Measurements from ENCODE around the gene HSPBAP1.

Gene HSPBAP1

GRCh38 chr3:122793568-122794416, at the start of gene HSPBAP1:
Gene HSPBAP1 (minus strand): TSS chr3:122793831. CDS start chr3:122793680, 151 bp downstream.
- DNase-seq (ENCODE audit: low spot score), result peak; percentile 94

- no peak for DNase-seq (ENCODE audit: low spot score)
Observed at GRCh38 chr3:122835590-122835989, 42.0 kb upstream of the HSPBAP1 start.

GRCh38 chr3:122828281-122828680, 34.6 kb upstream of the HSPBAP1 start:
- DNase-seq (ENCODE audit: low spot score), result no peak

GRCh38 chr3:122826278-122826677, 32.6 kb upstream of the HSPBAP1 start:
- no peak for DNase-seq (ENCODE audit: low spot score)

GRCh38 chr3:122825460-122825859, 31.8 kb upstream of the HSPBAP1 start:
- DNase-seq (ENCODE audit: low spot score), result no peak

- DNase-seq (ENCODE audit: low spot score), result peak; percentile 14
Observed at GRCh38 chr3:122824465-122825381, 31.1 kb upstream of the HSPBAP1 start.

- no peak for DNase-seq (ENCODE audit: low spot score)
Observed at GRCh38 chr3:122816587-122816986, 23.0 kb upstream of the HSPBAP1 start.

GRCh38 chr3:122810734-122811133, 17.1 kb upstream of the HSPBAP1 start:
- no peak for DNase-seq (ENCODE audit: low spot score)

- no peak for DNase-seq (ENCODE audit: low spot score)
Observed at GRCh38 chr3:122803977-122804376, 10.3 kb upstream of the HSPBAP1 start.

- no peak for DNase-seq (ENCODE audit: low spot score)
Observed at GRCh38 chr3:122802323-122802722, 8.7 kb upstream of the HSPBAP1 start.

- no peak for DNase-seq (ENCODE audit: low spot score)
Observed at GRCh38 chr3:122800706-122801237, 7.1 kb upstream of the HSPBAP1 start.

GRCh38 chr3:122800031-122800430, 6.4 kb upstream of the HSPBAP1 start:
- no peak for DNase-seq (ENCODE audit: low spot score)

GRCh38 chr3:122799322-122799721, 5.7 kb upstream of the HSPBAP1 start:
- DNase-seq (ENCODE audit: low spot score), result no peak

- DNase-seq (ENCODE audit: low spot score), result no peak
Observed at GRCh38 chr3:122797291-122797690, 3.7 kb upstream of the HSPBAP1 start.

- DNase-seq (ENCODE audit: low spot score), result no peak
Observed at GRCh38 chr3:122795674-122796195, 2.1 kb upstream of the HSPBAP1 start.

GRCh38 chr3:122794779-122795673, 1.4 kb upstream of the HSPBAP1 start, which contains the start of gene SLC49A4:
Gene SLC49A4 (plus strand): TSS chr3:122795069. CDS start chr3:122795193, 124 bp downstream.
- DNase-seq (ENCODE audit: low spot score), result peak; percentile 97

- no peak for DNase-seq (ENCODE audit: low spot score)
Observed at GRCh38 chr3:122794483-122794778, 800 bp upstream of the HSPBAP1 start.

GRCh38 chr3:122789585-122790273, 3.9 kb downstream of the HSPBAP1 start:
- no peak for DNase-seq (ENCODE audit: low spot score)

- no peak for DNase-seq (ENCODE audit: low spot score)
Observed at GRCh38 chr3:122787872-122788271, 5.8 kb downstream of the HSPBAP1 start.

- DNase-seq (ENCODE audit: low spot score), result peak; percentile 75
Observed at GRCh38 chr3:122786066-122786465, 7.6 kb downstream of the HSPBAP1 start.

GRCh38 chr3:122785231-122785630, 8.4 kb downstream of the HSPBAP1 start:
- DNase-seq (ENCODE audit: low spot score), result no peak
